K562 (cell line): ENCODE data around the gene PHF21B. TPM values are rescaled to one million over a fixed set of nuclear protein-coding genes. Genes with fewer than 3 reads are reported as not detected.

Experiments
- CHD4 ChIP-seq: fragments of 200-600 bp; sonication (generic); IDR thresholded peaks from 3 replicates; pipeline ENCODE4 v1.6.1; 2012; ENCODE audit warnings: low read depth, mild to moderate bottlenecking, mixed read lengths, low read length, inconsistent platforms; ENCODE audit not compliant: insufficient read depth, insufficient replicate concordance, poor library complexity, severe bottlenecking
- EHMT2 ChIP-seq: fragments of 450-650 bp; IDR thresholded peaks from 2 replicates; pipeline ENCODE4 v1.6.1; 2018; ENCODE audit warnings: antibody characterized with exemption
- NUFIP1 ChIP-seq: fragments of 450-650 bp; IDR thresholded peaks from 2 replicates; pipeline ENCODE4 v1.6.1; 2018; ENCODE audit not compliant: partially characterized antibody
- POU5F1 ChIP-seq: fragments of 150-350 bp; IDR thresholded peaks from 2 replicates; pipeline ENCODE4 v1.6.1; 2014; ENCODE audit warnings: borderline replicate concordance, low read length, low read depth, mild to moderate bottlenecking; ENCODE audit not compliant: partially characterized antibody
- PTTG1 ChIP-seq: fragments of 450-650 bp; IDR thresholded peaks from 2 replicates; pipeline ENCODE4 v1.6.1; 2016; ENCODE audit warnings: low read depth, mild to moderate bottlenecking, missing genetic modification characterization, missing compliant biosample characterization
- RFX5 ChIP-seq: IDR thresholded peaks from 2 replicates; pipeline ENCODE4 v1.6.1; 2011; ENCODE audit warnings: low read depth, mild to moderate bottlenecking, improper control_type of control experiment, low read length
- TBP ChIP-seq: optimal IDR thresholded peaks from 2 replicates; pipeline ENCODE3; 2011; ENCODE audit warnings: low read depth, low read length, improper control_type of control experiment
- TCF7 ChIP-seq: sonication (generic); IDR thresholded peaks from 2 replicates; pipeline ENCODE4 v1.6.1; 2016; ENCODE audit warnings: antibody characterized with exemption, borderline replicate concordance
- YBX1 ChIP-seq: fragments of 450-650 bp; IDR thresholded peaks from 2 replicates; pipeline ENCODE4 v1.7.1; 2016; ENCODE audit warnings: mild to moderate bottlenecking
- ZHX1 ChIP-seq: fragments of 150-350 bp; conservative IDR thresholded peaks from 2 replicates; pipeline ENCODE4 v1.6.1; 2014; ENCODE audit warnings: low read length
- ZNF184 ChIP-seq: sonication (generic); formaldehyde crosslinking; IDR thresholded peaks from 2 replicates; pipeline ENCODE4 v1.5.0; 2020; ENCODE audit warnings: missing genetic modification reagents
- ZNF561 ChIP-seq: fragments of 450-650 bp; formaldehyde crosslinking; conservative IDR thresholded peaks from 2 replicates; pipeline ENCODE4 v1.4.0; 2020; ENCODE audit warnings: mild to moderate bottlenecking, moderate library complexity
- polyA plus RNA-seq, 8 experiments: library from polyadenylated mRNA; depleted of rRNA in 4 of 8; stranded (reverse) in 5 of 8; unstranded in 3 of 8; fragments of >200 nt; fragmentation: Nextera tagmentation in 2 of 8; fragmentation: Illumina TruSeq in 1 of 8; extraction: Ambion mirVana in 2 of 8; extraction: Trizol in 1 of 8; gene quantifications; 2 replicates each; pipeline versions ENCODE4 v1.2.1 to v1.2.3, GENCODE V29; 2011 to 2014; ENCODE audit warnings: inconsistent platforms in 1 of 8, missing spikeins in 1 of 8
- total RNA-seq, 7 experiments: library from RNA; depleted of rRNA in 6 of 7; stranded (reverse); fragments of >200 nt in 6 of 7; fragmentation: Illumina TruSeq in 2 of 7; extraction: Trizol in 2 of 7; gene quantifications; 2 replicates each; pipeline versions ENCODE4 v1.2.1 to v1.2.3, GENCODE V29; 2011 to 2021; ENCODE audit warnings: low replicate concordance in 1 of 7
- TF ChIP-seq, protein P1 (sequence below), 2 experiments: IDR thresholded peaks; 2 replicates each; pipeline ENCODE4 v1.6.1; 2012; ENCODE audit warnings: improper control_type of control experiment in 2 of 2, low read depth in 2 of 2, low read length in 2 of 2, borderline replicate concordance in 1 of 2

PHF21B gene
- total and polyA plus RNA-seq, 9 of the 15 experiments (the other 6 are each of a cell fraction or from before 2014, with no cell fraction given) = 0.04 TPM; not detected in 8

- TF ChIP-seq ZHX1 = no peak
- TF ChIP-seq PTTG1 (tag) = no peak
- TF ChIP-seq TCF7 = no peak
- TF ChIP-seq NUFIP1 = no peak
- no peak for TF ChIP-seq POU5F1
- TF ChIP-seq CHD4 = no peak
- no peak for TF ChIP-seq ZNF184 (CRISPR knock-in tag)
- no peak for TF ChIP-seq RFX5
- no peak for TF ChIP-seq ZNF561 (CRISPR knock-in tag)
- TF ChIP-seq, protein P1, sequence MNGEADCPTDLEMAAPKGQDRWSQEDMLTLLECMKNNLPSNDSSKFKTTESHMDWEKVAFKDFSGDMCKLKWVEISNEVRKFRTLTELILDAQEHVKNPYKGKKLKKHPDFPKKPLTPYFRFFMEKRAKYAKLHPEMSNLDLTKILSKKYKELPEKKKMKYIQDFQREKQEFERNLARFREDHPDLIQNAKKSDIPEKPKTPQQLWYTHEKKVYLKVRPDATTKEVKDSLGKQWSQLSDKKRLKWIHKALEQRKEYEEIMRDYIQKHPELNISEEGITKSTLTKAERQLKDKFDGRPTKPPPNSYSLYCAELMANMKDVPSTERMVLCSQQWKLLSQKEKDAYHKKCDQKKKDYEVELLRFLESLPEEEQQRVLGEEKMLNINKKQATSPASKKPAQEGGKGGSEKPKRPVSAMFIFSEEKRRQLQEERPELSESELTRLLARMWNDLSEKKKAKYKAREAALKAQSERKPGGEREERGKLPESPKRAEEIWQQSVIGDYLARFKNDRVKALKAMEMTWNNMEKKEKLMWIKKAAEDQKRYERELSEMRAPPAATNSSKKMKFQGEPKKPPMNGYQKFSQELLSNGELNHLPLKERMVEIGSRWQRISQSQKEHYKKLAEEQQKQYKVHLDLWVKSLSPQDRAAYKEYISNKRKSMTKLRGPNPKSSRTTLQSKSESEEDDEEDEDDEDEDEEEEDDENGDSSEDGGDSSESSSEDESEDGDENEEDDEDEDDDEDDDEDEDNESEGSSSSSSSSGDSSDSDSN (IDR thresholded peaks at IDR 0.05; ENCODE audit: borderline replicate concordance in 1 of 2, low read depth in 2 of 2, low read length in 2 of 2) = no peak
- no peak for TF ChIP-seq TBP
- no peak for TF ChIP-seq YBX1
- peak; percentile 99 for TF ChIP-seq EHMT2
Observed at GRCh38 chr22:44975427-44976262, 34.2 kb downstream of the PHF21B start (continued).
